22Rv1 (cell line): Measurements from ENCODE around the gene FBXL7.

ENCODE experiments used
- CTCF ChIP-seq: fragments of 450-650 bp; IDR thresholded peaks from 2 replicates; pipeline ENCODE4 v1.5.1; 2017; ENCODE audit warnings: mild to moderate bottlenecking
- ZFX ChIP-seq: fragments of 450-650 bp; IDR thresholded peaks from 2 replicates; pipeline ENCODE4 v1.6.1; 2017; ENCODE audit warnings: antibody characterized with exemption, borderline replicate concordance

- TF ChIP-seq CTCF: no peak
- no peak for TF ChIP-seq ZFX
Observed at GRCh38 chr5:15501091-15501791, 1.3 kb downstream of the FBXL7 start.
